ENCODE data around the gene RFT1.

RFT1 gene

GRCh38 chr3:53130179-53131061 lies at the start of gene RFT1:
Gene RFT1, minus strand, starts transcription at chr3:53130435. Its CDS starts 35 bp downstream, at chr3:53130400.
- peak; percentile 84 for DNase-seq (ENCODE audit: low spot score)

- no peak for DNase-seq (ENCODE audit: low spot score)
Observed at GRCh38 chr3:53179580-53179979, 49.3 kb upstream of the RFT1 start.

- no peak for DNase-seq (ENCODE audit: low spot score)
Observed at GRCh38 chr3:53178246-53178645, 48.0 kb upstream of the RFT1 start.

GRCh38 chr3:53175613-53176540 lies 45.6 kb upstream of the RFT1 start:
- no peak for DNase-seq (ENCODE audit: low spot score)

GRCh38 chr3:53174346-53175250 lies 44.4 kb upstream of the RFT1 start:
- DNase-seq (ENCODE audit: low spot score) = no peak

- no peak for DNase-seq (ENCODE audit: low spot score)
Observed at GRCh38 chr3:53173107-53173506, 42.9 kb upstream of the RFT1 start.

- DNase-seq (ENCODE audit: low spot score) = no peak
Observed at GRCh38 chr3:53171827-53172505, 41.7 kb upstream of the RFT1 start.

GRCh38 chr3:53171064-53171418 lies 40.8 kb upstream of the RFT1 start:
- DNase-seq (ENCODE audit: low spot score) = no peak

- no peak for DNase-seq (ENCODE audit: low spot score)
Observed at GRCh38 chr3:53170325-53171063, 40.3 kb upstream of the RFT1 start.

- no peak for DNase-seq (ENCODE audit: low spot score)
Observed at GRCh38 chr3:53169832-53170324, 39.6 kb upstream of the RFT1 start.

GRCh38 chr3:53169045-53169831 lies 39.0 kb upstream of the RFT1 start:
- DNase-seq (ENCODE audit: low spot score) = no peak

GRCh38 chr3:53168175-53168923 lies 38.1 kb upstream of the RFT1 start:
- no peak for DNase-seq (ENCODE audit: low spot score)

GRCh38 chr3:53167418-53168174 lies 37.4 kb upstream of the RFT1 start:
- no peak for DNase-seq (ENCODE audit: low spot score)

GRCh38 chr3:53166781-53167291 lies 36.6 kb upstream of the RFT1 start:
- DNase-seq (ENCODE audit: low spot score) = peak; percentile 96

- DNase-seq (ENCODE audit: low spot score) = no peak
Observed at GRCh38 chr3:53166206-53166605, 36.0 kb upstream of the RFT1 start.

GRCh38 chr3:53164911-53165310 lies 34.7 kb upstream of the RFT1 start:
- no peak for DNase-seq (ENCODE audit: low spot score)

GRCh38 chr3:53163444-53164387 lies 33.5 kb upstream of the RFT1 start:
- DNase-seq (ENCODE audit: low spot score) = no peak

All from hepatic stellate cell (primary cell).